Measurements from ENCODE around the gene PARPBP. TPM values are rescaled to one million over a fixed set of nuclear protein-coding genes. Genes with fewer than 3 reads are reported as not detected.

Gene PARPBP
- total RNA-seq, 2 donors from 2014 or later = 0.52 TPM; not detected in 1

- intact Hi-C loops (cut with DNase I) = no loop called here
- no peak for TF ChIP-seq POLR2A (IDR thresholded peaks at IDR 0.05)
- no peak for TF ChIP-seq CTCF (IDR thresholded peaks at IDR 0.05)
- DNase-seq = no peak
These were observed 48.0 kb downstream of the PARPBP start for GRCh38 chr12:102167821-102168604.

GRCh38 chr12:102169922-102170621 lies 50.1 kb downstream of the PARPBP start:
- intact Hi-C loops (cut with DNase I) = no loop called here
- ATAC-seq = no peak

More at GRCh38 chr12:102167821-102168604, 48.0 kb downstream of the PARPBP start:
- no peak for ATAC-seq
- no peak overlapping the region for H3K27ac ChIP-seq
- H3K36me3 ChIP-seq (replicated peaks in 1 of 2; ENCODE audit: insufficient read depth in 1 of 2, low read depth in 2 of 2) = no peaks in the 10 kb centered on the region
- H3K27me3 ChIP-seq = no peaks in the 10 kb centered on the region
- no peaks in the 10 kb centered on the region for H3K4me1 ChIP-seq
- no peak overlapping the region for H3K4me3 ChIP-seq
- H3K9me3 ChIP-seq = no peaks in the 10 kb centered on the region

DNA sequence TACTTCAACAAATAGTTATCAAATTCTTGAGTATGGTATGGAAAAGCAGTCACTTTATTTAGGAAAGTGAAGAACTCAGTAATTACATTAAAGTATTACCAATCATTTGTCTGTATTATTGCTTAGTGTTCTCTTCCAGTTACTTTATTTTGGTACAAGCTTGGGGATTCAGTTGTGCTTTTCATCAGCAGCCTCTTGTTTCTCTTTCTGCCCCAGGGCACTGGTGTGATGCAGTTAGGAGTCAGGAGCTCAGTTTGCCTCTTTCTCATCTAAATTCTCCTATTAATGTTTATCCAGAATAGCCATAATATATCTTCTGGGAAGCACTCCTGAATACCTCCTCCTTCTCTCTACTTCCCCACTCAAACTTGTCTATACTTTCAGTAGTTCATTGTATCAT lies 52.0 kb downstream of the PARPBP start:
- Histone ChIP-seq H3K36me3 (replicated peaks in 1 of 2; ENCODE audit: insufficient read depth in 1 of 2, low read depth in 2 of 2) (no peaks in the 10 kb centered on the region), H3K27me3 (no peaks in the 10 kb centered on the region), H3K9me3 (no peaks in the 10 kb centered on the region), H3K4me1 (no peaks in the 10 kb centered on the region), H3K4me3 (no peak overlapping the region), H3K27ac (no peak overlapping the region)
- TF ChIP-seq POLR2A (IDR thresholded peaks at IDR 0.05) (no peak), CTCF (IDR thresholded peaks at IDR 0.05) (no peak)
- DNase-seq (no peak), ATAC-seq (no peak)
- intact Hi-C loops (cut with DNase I) = no loop called here

More at GRCh38 chr12:102169922-102170621, 50.1 kb downstream of the PARPBP start:
- TF ChIP-seq CTCF (IDR thresholded peaks at IDR 0.05) (peak in 6 of 7 experiments; percentile 58 to 76 (median 66)), POLR2A (IDR thresholded peaks at IDR 0.05) (no peak)
- DNase-seq = peak; percentile 15 to 34 (median 16)
- 88 to 89% methylated on average over 2 of the region's 2 CpGs for WGBS, 2 donors
- Histone ChIP-seq H3K27me3 (no peaks in the 10 kb centered on the region), H3K4me3 (no peak overlapping the region), H3K36me3 (replicated peaks in 1 of 2; ENCODE audit: insufficient read depth in 1 of 2, low read depth in 2 of 2) (no peaks in the 10 kb centered on the region), H3K4me1 (no peaks in the 10 kb centered on the region), H3K27ac (no peak overlapping the region), H3K9me3 (no peaks in the 10 kb centered on the region)

DNA sequence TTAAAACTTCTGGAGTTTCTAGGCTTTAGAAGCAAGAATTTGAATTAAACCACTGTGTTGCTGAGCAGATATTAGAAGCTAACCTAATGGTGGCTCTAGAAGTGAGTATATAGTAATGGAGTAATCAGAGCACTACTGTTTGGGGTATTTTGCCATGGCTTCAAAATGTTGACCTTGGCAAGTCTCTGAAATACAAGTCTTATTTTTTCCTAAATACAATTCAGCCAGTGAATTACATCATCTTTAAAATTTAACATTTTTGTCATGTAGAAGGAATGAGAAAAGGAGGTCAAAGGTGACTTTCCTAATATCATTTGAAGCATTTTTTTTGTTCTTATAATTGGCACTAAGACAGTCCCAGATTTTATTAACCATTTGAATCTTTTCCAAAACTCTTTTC lies 52.5 kb downstream of the PARPBP start:
- intact Hi-C loops (cut with DNase I) = no loop called here

More for the DNA sequence above, 52.5 kb downstream of the PARPBP start:
- H3K27ac ChIP-seq = no peak overlapping the region
- DNase-seq (no peak), ATAC-seq (no peak)
- TF ChIP-seq POLR2A (IDR thresholded peaks at IDR 0.05) (no peak), CTCF (IDR thresholded peaks at IDR 0.05) (no peak)
- H3K9me3 ChIP-seq = no peaks in the 10 kb centered on the region
- no peaks in the 10 kb centered on the region for H3K4me1 ChIP-seq
- H3K4me3 ChIP-seq = no peak overlapping the region
- no peaks in the 10 kb centered on the region for H3K36me3 ChIP-seq (replicated peaks in 1 of 2; ENCODE audit: insufficient read depth in 1 of 2, low read depth in 2 of 2)
- H3K27me3 ChIP-seq = no peaks in the 10 kb centered on the region
